ENCODE data around the gene DLEC1.

DNA sequence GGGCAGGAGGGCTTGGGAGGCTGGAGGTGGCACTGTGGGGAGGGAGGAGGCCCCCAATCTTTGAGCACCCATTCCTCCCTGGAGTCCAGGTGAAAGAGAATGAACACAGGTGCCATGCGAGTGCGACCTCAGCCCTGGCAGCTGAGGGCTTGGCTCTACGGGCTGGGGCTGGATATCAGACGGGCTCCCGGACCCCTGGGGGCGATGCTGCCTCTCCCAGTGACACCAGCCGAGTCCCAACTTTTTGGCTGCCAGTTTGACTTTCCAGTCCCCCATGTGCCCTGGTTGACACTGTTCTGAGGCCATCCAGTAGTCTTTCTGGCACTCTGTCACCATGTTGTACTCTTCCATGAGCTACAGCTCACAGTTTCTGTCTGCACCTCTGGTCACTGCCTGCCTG lies 47.2 kb upstream of the DLEC1 start:
- TF ChIP-seq PPARA (CRISPR knock-in tag; IDR thresholded peaks at IDR 0.05; ENCODE audit: borderline replicate concordance): no peak
- TF ChIP-seq ZFP30 (CRISPR knock-in tag; IDR thresholded peaks at IDR 0.05): no peak
- TF ChIP-seq, protein P1, sequence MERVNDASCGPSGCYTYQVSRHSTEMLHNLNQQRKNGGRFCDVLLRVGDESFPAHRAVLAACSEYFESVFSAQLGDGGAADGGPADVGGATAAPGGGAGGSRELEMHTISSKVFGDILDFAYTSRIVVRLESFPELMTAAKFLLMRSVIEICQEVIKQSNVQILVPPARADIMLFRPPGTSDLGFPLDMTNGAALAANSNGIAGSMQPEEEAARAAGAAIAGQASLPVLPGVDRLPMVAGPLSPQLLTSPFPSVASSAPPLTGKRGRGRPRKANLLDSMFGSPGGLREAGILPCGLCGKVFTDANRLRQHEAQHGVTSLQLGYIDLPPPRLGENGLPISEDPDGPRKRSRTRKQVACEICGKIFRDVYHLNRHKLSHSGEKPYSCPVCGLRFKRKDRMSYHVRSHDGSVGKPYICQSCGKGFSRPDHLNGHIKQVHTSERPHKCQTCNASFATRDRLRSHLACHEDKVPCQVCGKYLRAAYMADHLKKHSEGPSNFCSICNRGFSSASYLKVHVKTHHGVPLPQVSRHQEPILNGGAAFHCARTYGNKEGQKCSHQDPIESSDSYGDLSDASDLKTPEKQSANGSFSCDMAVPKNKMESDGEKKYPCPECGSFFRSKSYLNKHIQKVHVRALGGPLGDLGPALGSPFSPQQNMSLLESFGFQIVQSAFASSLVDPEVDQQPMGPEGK (CRISPR knock-in tag; IDR thresholded peaks at IDR 0.05; ENCODE audit: borderline replicate concordance): no peak
- no peak for TF ChIP-seq ZFP3 (CRISPR knock-in tag; IDR thresholded peaks at IDR 0.05)
- no peak for TF ChIP-seq ZNF565 (CRISPR knock-in tag; conservative IDR thresholded peaks at IDR 0.05; ENCODE audit: low read depth)
- no peak for TF ChIP-seq ISL1 (CRISPR knock-in tag; IDR thresholded peaks at IDR 0.05)
- no peak for TF ChIP-seq GLIS3 (CRISPR knock-in tag; IDR thresholded peaks at IDR 0.05)
- TF ChIP-seq OSR1 (CRISPR knock-in tag; IDR thresholded peaks at IDR 0.05): no peak
- no peak for TF ChIP-seq RARB (CRISPR knock-in tag; IDR thresholded peaks at IDR 0.05)
- TF ChIP-seq SNAI2 (CRISPR knock-in tag; IDR thresholded peaks at IDR 0.05): no peak
- TF ChIP-seq ZNF8 (CRISPR knock-in tag; IDR thresholded peaks at IDR 0.05): no peak
- TF ChIP-seq TOX (CRISPR knock-in tag; IDR thresholded peaks at IDR 0.05; ENCODE audit: borderline replicate concordance): no peak

All from SK-N-SH treated with all-trans-retinoic acid at 6 μM for 48 hours (cell line).